GM18951 (cell line): ENCODE data around the gene CFAP100.

Experiments used
- POLR2A ChIP-seq: IDR thresholded peaks from 4 replicates; pipeline ENCODE4 v1.6.1; 2011; ENCODE audit warnings: mild to moderate bottlenecking; ENCODE audit not compliant: insufficient read length, insufficient read depth; ENCODE audit errors: extremely low read depth
- in situ Hi-C: fragments of 300-500 bp; cut with MboI; formaldehyde crosslinking; loops from one replicate; pipeline ENCODE4 v1.12.0; 2022; ENCODE audit warnings: low sequenced_read_pairs, mixed read lengths, inconsistent platforms; ENCODE audit not compliant: unreplicated experiment

CFAP100 gene

GRCh38 chr3:126391631-126392030, 3.1 kb upstream of the CFAP100 start:
- no peak for TF ChIP-seq POLR2A
- in situ Hi-C loops: loop anchor here (25.0 kb wide), 1 partner anchor 254 kb away; no protein-coding TSS in a partner anchor

GRCh38 chr3:126392246-126392645, 2.5 kb upstream of the CFAP100 start:
- no peak for TF ChIP-seq POLR2A
- in situ Hi-C loops: loop anchor here (25.0 kb wide), 1 partner anchor 255 kb away; no protein-coding TSS in a partner anchor

- in situ Hi-C loops: loop anchor here (25.0 kb wide), 1 partner anchor 256 kb away; no protein-coding TSS in a partner anchor
- no peak for TF ChIP-seq POLR2A
These were observed 1.1 kb upstream of the CFAP100 start for GRCh38 chr3:126393563-126393962.

GRCh38 chr3:126394977-126395321, 240 bp downstream of the CFAP100 start:
- in situ Hi-C loops: loop anchor here (25.0 kb wide), 1 partner anchor 258 kb away; no protein-coding TSS in a partner anchor
- no peak for TF ChIP-seq POLR2A

GRCh38 chr3:126395846-126396513, 1.3 kb downstream of the CFAP100 start:
- TF ChIP-seq POLR2A: no peak
- in situ Hi-C loops: loop anchor here (25.0 kb wide), 1 partner anchor 259 kb away; no protein-coding TSS in a partner anchor

GRCh38 chr3:126396536-126396935, 1.8 kb downstream of the CFAP100 start:
- in situ Hi-C loops: loop anchor here (25.0 kb wide), 1 partner anchor 259 kb away; no protein-coding TSS in a partner anchor
- TF ChIP-seq POLR2A: no peak

- TF ChIP-seq POLR2A: no peak
- in situ Hi-C loops: loop anchor here (25.0 kb wide), 1 partner anchor 261 kb away; no protein-coding TSS in a partner anchor
These were observed 3.1 kb downstream of the CFAP100 start for GRCh38 chr3:126397610-126398422.

- in situ Hi-C loops: loop anchor here (25.0 kb wide), 1 partner anchor 261 kb away; no protein-coding TSS in a partner anchor
- TF ChIP-seq POLR2A: no peak
These were observed 4.0 kb downstream of the CFAP100 start for GRCh38 chr3:126398423-126399350.

GRCh38 chr3:126399351-126399735, 4.6 kb downstream of the CFAP100 start:
- in situ Hi-C loops: loop anchor here (25.0 kb wide), 1 partner anchor 262 kb away; no protein-coding TSS in a partner anchor
- no peak for TF ChIP-seq POLR2A

GRCh38 chr3:126399756-126400155, 5.0 kb downstream of the CFAP100 start:
- TF ChIP-seq POLR2A: no peak
- in situ Hi-C loops: loop anchor here (25.0 kb wide), 1 partner anchor 262 kb away; no protein-coding TSS in a partner anchor

GRCh38 chr3:126401611-126402160, 7.0 kb downstream of the CFAP100 start:
- in situ Hi-C loops: no loop called here
- TF ChIP-seq POLR2A: no peak

GRCh38 chr3:126402178-126402577, 7.5 kb downstream of the CFAP100 start:
- no peak for TF ChIP-seq POLR2A
- in situ Hi-C loops: no loop called here
